ENCODE results near the gene TBC1D22B. TPM values are rescaled to one million over a fixed set of nuclear protein-coding genes. Genes with fewer than 3 reads are reported as not detected.

Gene TBC1D22B
- polyA plus RNA-seq, 3 donors: 3.9 to 5.0 (median 4.9) TPM

DNA sequence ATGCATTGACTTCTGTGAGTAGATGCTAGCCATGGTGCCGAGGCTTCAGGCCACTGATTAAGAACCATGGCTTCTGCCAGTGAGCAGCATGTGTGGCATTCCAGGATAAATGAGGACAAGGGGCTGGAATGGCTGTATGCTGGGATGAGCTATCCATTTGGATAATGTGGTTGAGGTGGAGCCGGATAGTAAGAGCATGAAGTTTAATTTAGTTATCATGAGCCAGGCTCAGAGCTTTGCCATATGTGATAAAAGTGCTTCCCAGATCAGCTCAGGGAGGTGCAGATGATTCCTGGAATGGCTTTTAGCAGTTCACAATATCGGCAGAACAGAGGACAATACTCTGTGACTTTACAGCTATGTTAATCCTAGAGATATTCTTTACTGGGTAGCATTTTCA is 61.6 kb downstream of the TBC1D22B start:
- Mint-ChIP-seq H3K9me3 (no peaks in the 10 kb centered on the region), H3K36me3 (peaks cover 18 to 29% of the 10 kb centered on the region in 2 donors), H3K27me3 (ENCODE audit: low read depth in 3 of 3) (no peaks in the 10 kb centered on the region), H3K4me1 (peaks cover 4% of the 10 kb centered on the region), H3K4me3 (no peak overlapping the region), H3K27ac (no peak overlapping the region)
- peaks cover 69 to 93% of the 10 kb centered on the region in 2 donors for H3K36me3 ChIP-seq (replicated peaks in 1 of 2; ENCODE audit: control insufficient read depth in 1 of 2, insufficient read depth in 2 of 2, low read length in 2 of 2)
- H3K27me3 ChIP-seq (ENCODE audit: control insufficient read depth in 2 of 2, insufficient read depth in 2 of 2, low read length in 2 of 2): no peaks in the 10 kb centered on the region
- H3K79me2 ChIP-seq (ENCODE audit: insufficient read depth, low read length): no peaks in the 10 kb centered on the region
- intact Hi-C loops (cut with micrococcal nuclease): no loop called here
- 100% methylated on average over 2 of the region's 3 CpGs for WGBS (ENCODE audit: insufficient coverage)
- H3K9ac ChIP-seq (ENCODE audit: insufficient read depth, low read length, poor library complexity, severe bottlenecking): no peak overlapping the region
- no peak overlapping the region for H3K4me3 ChIP-seq (replicated peaks in 1 of 3; ENCODE audit: low read depth in 2 of 3, low read length in 3 of 3)
- no peaks in the 10 kb centered on the region for H3K4me1 ChIP-seq (ENCODE audit: control insufficient read depth in 1 of 2, insufficient read depth in 2 of 2, low read length in 2 of 2)
- H3K9me3 ChIP-seq (replicated peaks in 1 of 2; ENCODE audit: control insufficient read depth in 1 of 2, insufficient read depth in 1 of 2, low read length in 2 of 2): no peaks in the 10 kb centered on the region
- H4K20me1 ChIP-seq (ENCODE audit: insufficient read depth, low read length): no peaks in the 10 kb centered on the region
- H3K27ac ChIP-seq (ENCODE audit: low read depth in 1 of 2, low read length in 2 of 2): no peak overlapping the region
- no peak overlapping the region for H2AFZ ChIP-seq (ENCODE audit: insufficient read depth, low read depth, low read length, poor library complexity, severe bottlenecking)
- TF ChIP-seq, protein P1, sequence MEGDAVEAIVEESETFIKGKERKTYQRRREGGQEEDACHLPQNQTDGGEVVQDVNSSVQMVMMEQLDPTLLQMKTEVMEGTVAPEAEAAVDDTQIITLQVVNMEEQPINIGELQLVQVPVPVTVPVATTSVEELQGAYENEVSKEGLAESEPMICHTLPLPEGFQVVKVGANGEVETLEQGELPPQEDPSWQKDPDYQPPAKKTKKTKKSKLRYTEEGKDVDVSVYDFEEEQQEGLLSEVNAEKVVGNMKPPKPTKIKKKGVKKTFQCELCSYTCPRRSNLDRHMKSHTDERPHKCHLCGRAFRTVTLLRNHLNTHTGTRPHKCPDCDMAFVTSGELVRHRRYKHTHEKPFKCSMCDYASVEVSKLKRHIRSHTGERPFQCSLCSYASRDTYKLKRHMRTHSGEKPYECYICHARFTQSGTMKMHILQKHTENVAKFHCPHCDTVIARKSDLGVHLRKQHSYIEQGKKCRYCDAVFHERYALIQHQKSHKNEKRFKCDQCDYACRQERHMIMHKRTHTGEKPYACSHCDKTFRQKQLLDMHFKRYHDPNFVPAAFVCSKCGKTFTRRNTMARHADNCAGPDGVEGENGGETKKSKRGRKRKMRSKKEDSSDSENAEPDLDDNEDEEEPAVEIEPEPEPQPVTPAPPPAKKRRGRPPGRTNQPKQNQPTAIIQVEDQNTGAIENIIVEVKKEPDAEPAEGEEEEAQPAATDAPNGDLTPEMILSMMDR (IDR thresholded peaks at IDR 0.05): no peak
- H3K4me2 ChIP-seq (replicated peaks; ENCODE audit: extremely low read depth, low read length, poor library complexity, severe bottlenecking): no peak overlapping the region
- no peak for DNase-seq

DNA sequence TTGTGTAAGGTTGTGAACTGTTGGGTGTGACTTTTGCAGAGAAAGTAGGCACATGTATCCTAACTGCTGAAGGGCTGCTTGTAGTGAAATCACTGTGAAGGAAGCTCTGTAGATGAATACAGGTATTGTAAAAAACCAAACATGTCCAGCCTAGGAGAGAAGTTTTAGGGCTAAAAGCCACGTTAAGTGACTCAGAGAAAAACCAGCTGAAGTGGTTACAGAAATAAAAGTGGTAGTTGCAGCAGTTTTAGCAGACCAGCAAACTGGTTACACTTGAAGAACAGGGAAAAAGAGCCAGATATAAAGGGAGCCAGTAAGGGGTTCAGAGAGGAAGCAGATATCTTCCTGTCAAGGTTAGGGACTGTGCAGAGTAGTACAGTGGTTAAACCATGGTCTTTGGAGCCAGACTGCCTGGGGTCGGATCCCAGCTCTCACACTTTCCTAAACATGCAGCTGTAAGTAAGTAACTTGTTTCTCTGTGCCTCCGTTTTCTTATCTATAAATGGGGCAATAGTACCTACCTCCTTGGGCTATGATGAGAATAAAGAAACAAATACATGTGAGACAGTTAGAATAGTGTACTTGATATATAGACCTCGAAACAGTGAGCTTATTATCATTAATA is 62.4 kb downstream of the TBC1D22B start:
- intact Hi-C loops (cut with micrococcal nuclease): loop anchor here in 1 of 2 donors (10.0 kb wide), 1 partner anchor 245 kb away; no protein-coding TSS in a partner anchor
- no peaks in the 10 kb centered on the region for H3K79me2 ChIP-seq (ENCODE audit: insufficient read depth, low read length)
- no peak overlapping the region for H3K27ac ChIP-seq (ENCODE audit: low read depth in 1 of 2, low read length in 2 of 2)
- H3K4me3 Mint-ChIP-seq: no peak overlapping the region
- H3K36me3 ChIP-seq (replicated peaks in 1 of 2; ENCODE audit: control insufficient read depth in 1 of 2, insufficient read depth in 2 of 2, low read length in 2 of 2): peaks cover 69 to 93% of the 10 kb centered on the region in 2 donors
- WGBS (ENCODE audit: insufficient coverage): 27% methylated on average over 1 of the region's 4 CpGs
- H3K9ac ChIP-seq (ENCODE audit: insufficient read depth, low read length, poor library complexity, severe bottlenecking): no peak overlapping the region
- H3K27me3 Mint-ChIP-seq (ENCODE audit: low read depth in 3 of 3): no peaks in the 10 kb centered on the region
- no peaks in the 10 kb centered on the region for H3K9me3 ChIP-seq (replicated peaks in 1 of 2; ENCODE audit: control insufficient read depth in 1 of 2, insufficient read depth in 1 of 2, low read length in 2 of 2)
- no peaks in the 10 kb centered on the region for H3K9me3 Mint-ChIP-seq
- H3K4me1 Mint-ChIP-seq: no peaks in the 10 kb centered on the region
- DNase-seq: no peak
- no peaks in the 10 kb centered on the region for H3K27me3 ChIP-seq (ENCODE audit: control insufficient read depth in 2 of 2, insufficient read depth in 2 of 2, low read length in 2 of 2)
- no peak overlapping the region for H3K4me3 ChIP-seq (replicated peaks in 1 of 3; ENCODE audit: low read depth in 2 of 3, low read length in 3 of 3)
- no peaks in the 10 kb centered on the region for H3K4me1 ChIP-seq (ENCODE audit: control insufficient read depth in 1 of 2, insufficient read depth in 2 of 2, low read length in 2 of 2)
- TF ChIP-seq, protein P1 (IDR thresholded peaks at IDR 0.05): no peak
- H3K36me3 Mint-ChIP-seq: peaks cover 16 to 23% of the 10 kb centered on the region in 2 donors
- H4K20me1 ChIP-seq (ENCODE audit: insufficient read depth, low read length): no peaks in the 10 kb centered on the region
- H2AFZ ChIP-seq (ENCODE audit: insufficient read depth, low read depth, low read length, poor library complexity, severe bottlenecking): no peak overlapping the region
- no peak overlapping the region for H3K4me2 ChIP-seq (replicated peaks; ENCODE audit: extremely low read depth, low read length, poor library complexity, severe bottlenecking)
- no peak overlapping the region for H3K27ac Mint-ChIP-seq
